DMS79 (cell line): Measurements from ENCODE around the gene PTPN11.
"Not testable (repeated sequence)": the region's sequence is repeated elsewhere in the genome, so short reads cannot be mapped to it uniquely, and the experiment has no call there.

Experiments
- DNase-seq: peaks from one replicate; lab custom pipeline; 2025; lab: John Stamatoyannopoulos, UW

Gene PTPN11

DNA sequence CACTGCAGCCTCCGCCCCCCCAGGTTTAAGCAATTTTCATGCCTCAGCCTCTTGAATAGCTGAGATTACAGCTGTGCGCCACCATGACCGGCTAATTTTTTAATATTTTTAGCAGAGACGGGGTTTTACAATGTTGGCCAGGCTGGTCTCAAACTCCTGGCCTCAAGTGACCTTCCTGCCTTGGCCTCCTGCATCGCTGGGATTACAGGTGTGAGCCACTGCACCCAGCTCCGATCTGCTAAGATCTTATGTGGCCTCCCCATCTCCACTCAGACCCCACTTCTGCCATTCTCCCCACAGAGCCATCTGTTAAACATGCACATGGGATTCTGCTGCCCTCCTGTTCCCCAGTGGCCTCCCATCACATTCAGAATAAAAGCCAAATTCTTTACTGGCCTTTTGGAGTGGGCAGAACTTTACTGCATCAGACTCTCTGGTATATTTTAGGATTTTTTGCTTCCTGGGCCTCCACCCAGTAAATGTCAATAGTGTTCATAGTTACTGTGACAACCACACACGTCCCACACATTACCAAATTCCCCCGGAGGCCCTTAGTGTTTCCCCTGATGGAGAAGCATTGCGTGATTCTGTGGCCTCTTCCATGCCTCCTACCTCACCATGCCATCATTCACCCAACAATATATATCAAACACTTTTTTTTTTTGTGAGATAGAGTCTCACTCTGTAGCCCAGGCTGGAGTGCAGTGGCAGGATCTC is 96.3 kb downstream of the PTPN11 start:
- no peak for DNase-seq

DNA sequence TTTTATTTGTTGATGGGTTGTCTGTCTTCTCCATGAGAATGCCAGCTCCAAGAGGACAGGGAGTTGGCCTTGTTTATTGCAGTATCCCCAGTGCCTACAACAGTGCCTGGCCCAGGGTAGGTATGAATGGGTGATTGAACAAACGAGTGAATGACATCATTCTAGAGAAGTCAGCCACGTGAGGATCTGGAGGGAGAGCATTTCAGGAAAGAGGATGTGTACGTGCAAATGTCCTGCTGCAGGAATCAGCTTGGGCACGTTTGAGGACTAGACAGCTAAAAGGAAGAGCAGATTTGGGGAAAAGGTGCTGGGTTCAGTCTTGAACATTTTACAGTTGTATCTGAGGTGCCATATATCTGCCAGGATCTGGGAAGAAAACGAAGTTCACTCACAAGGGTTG is 97.1 kb downstream of the PTPN11 start:
- DNase-seq, result no peak

- no peak for DNase-seq
Measured at GRCh38 chr12:112517730-112518364, 99.1 kb downstream of the PTPN11 start.

GRCh38 chr12:112518365-112518735 is 99.6 kb downstream of the PTPN11 start:
- no peak for DNase-seq

DNA sequence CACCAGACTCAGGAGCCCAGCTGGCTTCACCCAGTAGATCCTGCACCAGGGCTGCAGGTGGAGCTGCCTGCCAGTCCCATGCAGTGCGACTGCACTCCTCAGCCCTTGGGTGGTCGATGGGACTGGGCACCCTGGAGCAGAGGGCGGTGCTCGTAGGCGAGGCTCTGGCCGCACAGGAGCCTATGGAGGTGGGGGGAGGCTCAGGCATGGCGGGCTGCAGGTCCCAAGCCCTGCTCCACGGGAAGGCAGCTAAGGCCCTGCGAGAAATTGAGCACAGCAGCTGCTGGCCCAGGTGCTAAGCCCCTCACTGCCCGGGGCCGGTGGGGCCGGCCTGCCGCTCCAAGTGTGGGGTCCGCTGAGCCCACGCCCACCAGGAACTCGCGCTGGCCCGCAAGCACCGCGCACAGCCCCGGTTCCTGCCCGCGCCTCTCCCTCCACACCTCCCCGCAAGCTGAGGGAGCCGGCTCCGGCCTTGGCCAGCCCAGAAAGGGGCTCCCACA is 101.1 kb downstream of the PTPN11 start:
- DNase-seq, result not testable (repeated sequence)

- no peak for DNase-seq
Measured at GRCh38 chr12:112523856-112524255, 105.1 kb downstream of the PTPN11 start.

- no peak for DNase-seq
Measured at GRCh38 chr12:112524269-112524668, 105.5 kb downstream of the PTPN11 start.

- no peak for DNase-seq
Measured at GRCh38 chr12:112524676-112525425, 106.1 kb downstream of the PTPN11 start.

GRCh38 chr12:112525426-112525809 is 106.7 kb downstream of the PTPN11 start:
- DNase-seq, result no peak

DNA sequence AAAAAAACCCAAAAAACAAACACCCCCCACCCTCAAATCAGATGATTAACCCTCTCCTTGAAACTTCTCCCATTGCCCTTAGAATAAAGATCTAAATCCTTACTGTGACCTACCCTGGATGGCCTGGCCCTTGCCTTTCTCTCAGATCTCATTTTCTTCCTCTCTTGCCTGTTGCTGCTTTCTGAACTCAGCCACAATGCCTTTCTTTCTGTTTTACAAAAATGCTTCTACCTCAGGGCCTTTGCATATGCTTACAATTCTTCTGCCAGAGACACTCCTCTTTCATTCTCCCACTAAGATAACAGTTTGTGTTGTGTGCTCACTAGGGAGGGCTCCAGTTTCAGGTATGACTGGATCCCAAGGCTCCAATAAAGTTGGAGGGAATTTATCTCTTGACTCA is 108.3 kb downstream of the PTPN11 start:
- no peak for DNase-seq

- DNase-seq, result no peak
Measured at GRCh38 chr12:112527501-112527900, 108.8 kb downstream of the PTPN11 start.

GRCh38 chr12:112528521-112528920 is 109.8 kb downstream of the PTPN11 start:
- no peak for DNase-seq

DNA sequence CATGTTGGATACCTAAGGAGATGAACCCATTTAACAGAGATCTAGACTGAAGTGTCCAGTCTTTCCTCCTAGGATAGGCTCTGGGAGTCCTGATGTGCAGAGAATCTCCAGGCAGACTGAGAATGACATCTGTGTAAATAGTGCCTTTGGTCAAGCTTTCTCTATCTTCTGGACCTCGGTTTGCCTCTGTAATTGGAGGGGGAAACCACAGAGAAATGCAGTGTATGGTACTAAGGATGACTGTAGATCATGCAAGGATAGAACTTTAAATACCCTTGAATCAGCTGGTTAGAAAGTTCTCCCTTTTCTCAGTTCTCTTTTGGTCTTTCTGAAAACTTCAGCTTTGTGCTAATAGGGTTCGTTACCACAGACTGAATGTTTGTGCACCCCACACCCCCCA is 112.2 kb downstream of the PTPN11 start:
- no peak for DNase-seq

DNA sequence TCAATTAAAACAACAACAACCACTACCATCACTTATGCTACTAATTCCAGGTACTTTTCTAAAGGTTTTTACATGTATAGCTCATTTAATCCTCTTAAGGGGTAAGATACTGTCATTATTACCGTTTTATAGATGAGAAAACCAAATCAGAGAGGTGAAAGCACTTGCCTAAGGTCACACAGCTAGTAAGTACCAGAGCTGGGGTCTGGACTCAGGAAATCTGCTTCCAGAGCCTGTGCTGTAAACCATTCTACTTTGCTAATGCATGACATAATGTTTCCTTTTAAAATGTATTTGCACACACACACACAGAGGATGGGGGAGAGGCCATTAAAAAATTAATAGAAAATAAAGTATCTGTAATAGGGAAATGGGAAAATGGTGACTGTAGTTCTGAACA is 113.4 kb downstream of the PTPN11 start:
- DNase-seq, result no peak

DNA sequence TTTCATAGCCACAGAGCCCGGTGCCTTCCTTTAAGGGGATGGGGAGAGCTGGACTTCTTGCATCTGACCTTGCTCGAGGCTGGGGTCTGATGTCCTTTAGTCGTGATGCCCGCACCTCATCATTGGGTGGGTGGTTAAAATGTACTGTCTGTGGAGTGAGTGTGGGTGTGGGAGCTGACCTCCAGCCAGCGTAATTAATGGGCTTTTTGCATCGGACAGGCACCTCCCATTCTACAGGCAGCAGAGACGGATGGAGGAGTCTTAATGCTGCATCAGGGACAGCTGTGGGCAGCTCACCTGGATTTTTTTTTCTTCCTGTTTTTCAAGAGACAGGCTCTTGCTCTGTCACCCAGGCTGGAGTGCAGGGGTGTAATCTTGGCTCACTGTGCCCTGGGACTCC is 114.8 kb downstream of the PTPN11 start:
- DNase-seq, result no peak

DNA sequence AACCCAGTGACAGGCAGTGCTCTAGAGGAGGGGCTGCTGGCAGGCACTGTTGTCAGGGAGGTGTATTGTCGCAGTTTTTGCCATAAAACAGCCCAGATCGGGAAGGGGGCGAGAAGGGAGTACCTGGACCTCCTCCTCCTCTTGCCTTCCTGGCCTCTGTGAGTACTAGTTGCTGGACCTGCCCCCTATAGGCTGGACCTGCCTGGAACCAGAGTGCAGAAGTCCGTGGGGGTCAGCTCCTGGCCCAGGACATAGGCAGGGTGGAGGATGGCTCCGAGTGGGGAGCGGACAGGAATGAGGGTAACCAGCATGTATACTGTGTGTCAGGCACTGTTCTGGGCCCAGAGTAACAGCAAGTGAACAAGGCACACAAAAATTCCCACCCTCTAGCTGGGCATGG is 116.3 kb downstream of the PTPN11 start:
- DNase-seq, result no peak

- DNase-seq, result no peak
Measured at GRCh38 chr12:112535637-112536366, 117.1 kb downstream of the PTPN11 start.

GRCh38 chr12:112536367-112536730 is 117.6 kb downstream of the PTPN11 start:
- DNase-seq, result no peak

DNA sequence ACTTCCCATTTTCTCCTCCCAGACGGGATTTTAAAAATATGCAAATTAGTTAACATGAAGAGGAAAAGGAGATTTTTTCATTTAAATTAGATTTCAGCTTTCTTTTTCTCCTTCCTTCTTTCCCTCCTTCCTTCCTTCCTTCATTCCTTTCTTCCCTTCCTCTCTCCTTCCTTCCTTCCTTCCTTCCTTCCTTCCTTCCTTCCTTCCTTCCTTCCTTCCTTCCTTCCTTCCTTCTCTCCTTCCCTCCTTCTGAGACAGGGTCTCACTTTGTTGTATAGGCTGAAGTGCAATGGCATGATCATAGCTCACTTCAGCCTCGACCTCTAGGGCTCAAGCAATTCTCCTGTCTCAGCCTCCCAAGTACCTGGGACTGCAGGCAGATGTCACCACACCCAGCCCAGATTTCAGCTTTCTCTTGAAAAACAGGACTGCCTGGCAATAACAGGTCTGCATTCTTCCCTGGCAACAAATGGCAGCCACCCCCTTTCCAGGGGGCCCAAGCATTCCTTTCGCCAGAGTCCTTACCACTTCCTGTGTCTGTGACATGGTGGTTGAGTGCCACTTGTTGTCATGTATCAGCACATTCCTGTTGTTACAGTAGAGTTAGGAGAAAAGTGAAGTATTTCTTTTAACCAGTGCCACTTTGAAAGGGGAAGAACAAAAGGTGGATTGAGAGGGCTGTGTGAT is 119.1 kb downstream of the PTPN11 start:
- DNase-seq, result no peak

DNA sequence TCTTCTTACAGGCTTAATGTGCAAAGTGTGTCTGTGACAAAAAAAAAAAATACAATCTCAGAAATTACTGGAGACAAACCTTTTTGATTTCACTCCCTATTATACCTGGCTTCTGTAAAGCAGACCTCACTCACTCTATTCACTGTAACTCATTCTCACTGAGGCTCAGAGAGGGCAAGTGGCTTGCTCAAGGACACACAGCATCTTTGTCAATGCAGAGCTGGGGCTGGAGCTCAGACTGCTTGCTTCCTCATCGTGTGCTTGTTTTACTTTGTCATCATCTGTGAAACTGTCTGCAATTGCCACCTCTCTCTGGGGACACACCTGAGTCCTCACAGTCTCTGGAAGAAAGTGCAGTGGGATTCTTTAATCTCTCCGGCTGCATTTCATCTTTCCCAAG is 120.0 kb downstream of the PTPN11 start:
- no peak for DNase-seq

- DNase-seq, result no peak
Measured at GRCh38 chr12:112539221-112539620, 120.5 kb downstream of the PTPN11 start.

- no peak for DNase-seq
Measured at GRCh38 chr12:112540021-112540420, 121.3 kb downstream of the PTPN11 start.
